ENCODE results near the gene CYSLTR1.

DNA sequence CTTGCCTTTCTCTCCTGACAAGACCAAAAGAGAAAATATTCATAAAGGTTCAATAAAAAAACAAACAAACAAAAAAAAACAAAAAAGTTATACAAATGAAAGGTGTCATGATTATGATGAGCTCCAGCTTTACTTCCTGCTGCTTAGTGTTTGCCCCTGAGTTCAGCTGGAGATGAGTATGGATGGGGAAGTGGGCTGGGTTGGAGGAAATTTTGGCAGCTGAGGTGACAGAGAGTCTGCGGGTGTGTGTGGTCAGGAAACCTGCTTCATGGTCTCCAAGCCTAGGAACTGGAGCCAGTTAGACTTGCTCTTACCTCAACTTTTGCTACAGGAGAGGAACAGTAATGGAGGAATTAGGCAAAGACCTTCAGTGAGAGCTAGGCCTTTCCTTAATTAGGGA is 4.3 kb upstream of the CYSLTR1 start:
- TF ChIP-seq, protein P1, sequence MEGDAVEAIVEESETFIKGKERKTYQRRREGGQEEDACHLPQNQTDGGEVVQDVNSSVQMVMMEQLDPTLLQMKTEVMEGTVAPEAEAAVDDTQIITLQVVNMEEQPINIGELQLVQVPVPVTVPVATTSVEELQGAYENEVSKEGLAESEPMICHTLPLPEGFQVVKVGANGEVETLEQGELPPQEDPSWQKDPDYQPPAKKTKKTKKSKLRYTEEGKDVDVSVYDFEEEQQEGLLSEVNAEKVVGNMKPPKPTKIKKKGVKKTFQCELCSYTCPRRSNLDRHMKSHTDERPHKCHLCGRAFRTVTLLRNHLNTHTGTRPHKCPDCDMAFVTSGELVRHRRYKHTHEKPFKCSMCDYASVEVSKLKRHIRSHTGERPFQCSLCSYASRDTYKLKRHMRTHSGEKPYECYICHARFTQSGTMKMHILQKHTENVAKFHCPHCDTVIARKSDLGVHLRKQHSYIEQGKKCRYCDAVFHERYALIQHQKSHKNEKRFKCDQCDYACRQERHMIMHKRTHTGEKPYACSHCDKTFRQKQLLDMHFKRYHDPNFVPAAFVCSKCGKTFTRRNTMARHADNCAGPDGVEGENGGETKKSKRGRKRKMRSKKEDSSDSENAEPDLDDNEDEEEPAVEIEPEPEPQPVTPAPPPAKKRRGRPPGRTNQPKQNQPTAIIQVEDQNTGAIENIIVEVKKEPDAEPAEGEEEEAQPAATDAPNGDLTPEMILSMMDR (IDR thresholded peaks at IDR 0.05) = no peak
- no peak for TF ChIP-seq POLR2A (IDR thresholded peaks at IDR 0.05)

All from Peyer's patch (tissue), 4 donors.